Mesendoderm (in vitro differentiated cells): ENCODE results near the gene UBE4A.

Source experiments
- DNase-seq: peaks from one replicate; pipeline ENCODE4 v3.0.0; 2013
- H2AK5ac ChIP-seq: 2 replicates; pipeline ENCODE4 v1.6.1; 2013; ENCODE audit warnings: low read length, inconsistent platforms
- H2BK120ac ChIP-seq: 2 replicates; pipeline ENCODE4 v1.6.1; 2013; ENCODE audit warnings: low read depth, mild to moderate bottlenecking, low read length, moderate library complexity, mixed read lengths
- H2BK15ac ChIP-seq: replicated peaks from 2 replicates; pipeline ENCODE4 v1.6.1; 2013; ENCODE audit warnings: low read depth, mild to moderate bottlenecking, moderate library complexity
- H2BK5ac ChIP-seq: 2 replicates; pipeline ENCODE4 v1.6.1; 2013; ENCODE audit warnings: low read length, inconsistent platforms
- H3K18ac ChIP-seq: 2 replicates; pipeline ENCODE4 v1.6.1; 2013; ENCODE audit warnings: mild to moderate bottlenecking, low read length, mixed read lengths
- H3K23ac ChIP-seq: one replicate; pipeline ENCODE4 v1.6.1; 2013; ENCODE audit warnings: low read length
- H3K27ac ChIP-seq: 2 replicates; pipeline ENCODE4 v1.5.1; 2013; ENCODE audit warnings: low read depth, mild to moderate bottlenecking, inconsistent platforms, low read length, moderate library complexity
- H3K27me3 ChIP-seq: 2 replicates; pipeline ENCODE4 v1.6.1; 2013; ENCODE audit warnings: low read length, control low read depth, mild to moderate bottlenecking, inconsistent platforms; ENCODE audit not compliant: insufficient read depth, poor library complexity
- H3K36me3 ChIP-seq: 2 replicates; pipeline ENCODE4 v1.6.1; 2013; ENCODE audit warnings: low read length, inconsistent platforms; ENCODE audit not compliant: control insufficient read depth, insufficient read depth
- H3K4ac ChIP-seq: one replicate; pipeline ENCODE4 v1.6.1; 2013; ENCODE audit warnings: low read depth, mild to moderate bottlenecking, low read length, moderate library complexity
- H3K4me1 ChIP-seq: 2 replicates; pipeline ENCODE4 v1.6.1; 2013; ENCODE audit warnings: low read depth, low read length, inconsistent platforms; ENCODE audit not compliant: control insufficient read depth
- H3K4me2 ChIP-seq: 2 replicates; pipeline ENCODE4 v1.6.1; 2013; ENCODE audit warnings: low read length
- H3K4me3 ChIP-seq: 2 replicates; pipeline ENCODE4 v1.5.1; 2013; ENCODE audit warnings: mild to moderate bottlenecking, low read length
- H3K56ac ChIP-seq: one replicate; pipeline ENCODE4 v1.6.1; 2013; ENCODE audit warnings: low read length
- H3K79me1 ChIP-seq: 2 replicates; pipeline ENCODE4 v1.6.1; 2013; ENCODE audit warnings: low read length, inconsistent platforms
- H3K79me2 ChIP-seq: 2 replicates; pipeline ENCODE4 v1.6.1; 2013; ENCODE audit warnings: mild to moderate bottlenecking, low read length; ENCODE audit not compliant: control insufficient read depth, insufficient read depth
- H3K9ac ChIP-seq: 2 replicates; pipeline ENCODE4 v1.6.1; 2013; ENCODE audit warnings: low read length, inconsistent platforms
- H4K5ac ChIP-seq: one replicate; pipeline ENCODE4 v1.6.1; 2013; ENCODE audit warnings: low read length
- H4K8ac ChIP-seq: one replicate; pipeline ENCODE4 v1.6.1; 2013; ENCODE audit warnings: low read depth, mild to moderate bottlenecking, control low read depth, low read length, moderate library complexity
- WGBS: extraction: QIAGEN DNeasy Blood & Tissue Kit; methylation state at CpG from one replicate; pipeline ENCODE4 v1.1.7; 2013; ENCODE audit warnings: low lambda C conversion rate, missing lambda C conversion rate; ENCODE audit not compliant: insufficient coverage; ENCODE audit errors: extremely low coverage; 5-methylcytosine and 5-hydroxymethylcytosine counted together

Gene UBE4A

DNA sequence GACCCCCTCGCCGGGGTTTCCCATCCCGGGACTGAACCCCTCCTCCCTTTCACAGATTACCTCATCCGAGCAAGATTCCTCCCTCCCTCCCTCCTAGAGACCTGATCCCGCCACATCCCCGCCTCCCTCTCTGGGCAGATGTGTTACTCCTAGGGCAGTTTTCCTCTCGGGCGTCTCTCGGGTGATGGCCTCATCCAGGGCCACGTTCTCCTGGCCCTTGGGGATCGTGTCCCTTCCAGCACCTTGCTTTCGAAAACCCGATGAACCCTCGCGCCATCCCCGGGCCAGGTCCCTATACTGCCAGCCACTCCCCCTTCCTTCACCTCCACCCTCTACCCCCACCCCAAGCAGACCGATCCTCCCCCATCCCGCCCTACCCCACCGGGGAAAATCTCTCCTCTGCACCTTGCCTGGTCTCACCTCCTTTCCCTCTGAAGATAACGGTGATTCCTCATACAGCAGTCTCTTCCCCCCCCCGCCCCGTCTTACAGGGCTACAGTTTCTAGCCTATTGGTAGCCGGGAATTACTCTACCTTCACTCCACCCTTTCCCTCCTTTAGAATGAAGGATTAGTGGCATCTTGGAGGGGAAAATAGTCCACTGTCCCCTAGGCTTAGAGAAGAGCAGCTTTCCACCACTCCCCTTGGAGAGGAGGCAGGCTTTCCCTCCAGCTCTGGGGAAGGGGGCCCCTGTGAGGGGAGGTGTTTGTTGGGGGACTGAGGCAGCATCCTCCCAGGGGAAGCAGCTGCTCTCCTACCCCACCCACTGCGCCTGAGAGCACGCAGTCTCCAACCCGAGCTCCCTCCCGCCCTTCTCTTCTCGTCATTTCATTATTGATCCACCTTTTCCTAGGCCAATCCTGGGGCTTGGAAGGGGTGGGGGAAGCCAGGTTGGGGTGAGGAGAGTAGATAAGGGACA is 78.1 kb downstream of the UBE4A start:
- H4K5ac ChIP-seq = no peak overlapping the region
- H2BK5ac ChIP-seq = peak overlapping the region; percentile 19
- peaks cover 14% of the 10 kb centered on the region for H3K79me1 ChIP-seq
- H3K9ac ChIP-seq = peak overlapping the region; percentile 96
- no peak overlapping the region for H4K8ac ChIP-seq
- peak overlapping the region; percentile 89 for H3K4me2 ChIP-seq
- H3K23ac ChIP-seq = no peak overlapping the region
- peak overlapping the region; percentile 82 for H3K4me3 ChIP-seq
- no peaks in the 10 kb centered on the region for H3K27me3 ChIP-seq
- peaks cover 6% of the 10 kb centered on the region for H3K4me1 ChIP-seq
- peak overlapping the region; percentile 97 for H3K4ac ChIP-seq
- H3K56ac ChIP-seq = peak overlapping the region; percentile 95
- peak overlapping the region; percentile 33 for H2BK120ac ChIP-seq
- H2BK15ac ChIP-seq = no peak overlapping the region
- H3K27ac ChIP-seq = peak overlapping the region; percentile 89
- no CpG with 5 or more reads among the region's 28 CpGs for WGBS
- no peaks in the 10 kb centered on the region for H3K36me3 ChIP-seq
- H3K79me2 ChIP-seq = peaks cover 53% of the 10 kb centered on the region
- H2AK5ac ChIP-seq = no peak overlapping the region
- DNase-seq = peak; percentile 85
- peak overlapping the region; percentile 96 for H3K18ac ChIP-seq

GRCh38 chr11:118438314-118438931 is 79.0 kb downstream of the UBE4A start:
- DNase-seq = peak; percentile 90
- no peak overlapping the region for H4K8ac ChIP-seq

DNA sequence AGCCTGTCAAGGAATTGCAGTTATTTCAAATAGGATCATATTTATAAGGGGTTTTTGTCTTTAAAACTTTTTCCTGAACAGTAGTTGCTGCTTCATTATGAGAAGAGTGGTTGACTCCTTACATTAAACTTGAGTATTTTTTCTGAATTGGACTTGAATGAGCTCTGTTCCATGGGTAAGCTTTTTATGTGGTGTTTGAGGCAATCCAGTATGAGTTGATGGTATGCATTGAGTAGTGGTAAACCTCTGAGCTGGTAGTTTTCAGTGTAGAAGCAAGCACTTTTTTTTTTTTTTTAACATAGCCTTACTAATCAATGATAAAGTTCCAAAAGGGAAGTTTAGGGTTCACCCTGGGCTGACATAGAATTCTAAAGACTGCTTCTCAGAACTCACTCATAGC is 80.2 kb downstream of the UBE4A start:
- Histone ChIP-seq H2BK120ac (no peak overlapping the region), H3K27ac (no peak overlapping the region), H3K9ac (no peak overlapping the region), H3K36me3 (no peaks in the 10 kb centered on the region), H3K79me2 (peaks cover 71% of the 10 kb centered on the region), H3K4ac (no peak overlapping the region), H2BK5ac (no peak overlapping the region), H3K18ac (no peak overlapping the region), H4K5ac (no peak overlapping the region), H3K79me1 (peaks cover 14% of the 10 kb centered on the region), H2BK15ac (no peak overlapping the region), H3K23ac (no peak overlapping the region), H3K27me3 (no peaks in the 10 kb centered on the region), H3K4me3 (no peak overlapping the region), H4K8ac (no peak overlapping the region), H3K4me1 (peaks cover 6% of the 10 kb centered on the region), H2AK5ac (no peak overlapping the region), H3K4me2 (no peak overlapping the region), H3K56ac (no peak overlapping the region)
- no peak for DNase-seq

More at GRCh38 chr11:118438314-118438931, 79.0 kb downstream of the UBE4A start:
- Histone ChIP-seq H3K79me2 (peaks cover 62% of the 10 kb centered on the region), H2AK5ac (no peak overlapping the region), H3K27ac (no peak overlapping the region), H3K4me2 (peak overlapping the region; percentile 89), H3K23ac (no peak overlapping the region), H3K4me1 (peaks cover 6% of the 10 kb centered on the region), H2BK5ac (no peak overlapping the region), H3K4me3 (peak overlapping the region; percentile 82), H2BK15ac (no peak overlapping the region), H4K5ac (no peak overlapping the region), H3K9ac (peak overlapping the region; percentile 96), H3K4ac (no peak overlapping the region), H3K79me1 (peaks cover 14% of the 10 kb centered on the region), H2BK120ac (no peak overlapping the region), H3K56ac (peak overlapping the region; percentile 95), H3K27me3 (no peaks in the 10 kb centered on the region), H3K36me3 (no peaks in the 10 kb centered on the region), H3K18ac (no peak overlapping the region)
- no CpG with 5 or more reads among the region's 14 CpGs for WGBS

DNA sequence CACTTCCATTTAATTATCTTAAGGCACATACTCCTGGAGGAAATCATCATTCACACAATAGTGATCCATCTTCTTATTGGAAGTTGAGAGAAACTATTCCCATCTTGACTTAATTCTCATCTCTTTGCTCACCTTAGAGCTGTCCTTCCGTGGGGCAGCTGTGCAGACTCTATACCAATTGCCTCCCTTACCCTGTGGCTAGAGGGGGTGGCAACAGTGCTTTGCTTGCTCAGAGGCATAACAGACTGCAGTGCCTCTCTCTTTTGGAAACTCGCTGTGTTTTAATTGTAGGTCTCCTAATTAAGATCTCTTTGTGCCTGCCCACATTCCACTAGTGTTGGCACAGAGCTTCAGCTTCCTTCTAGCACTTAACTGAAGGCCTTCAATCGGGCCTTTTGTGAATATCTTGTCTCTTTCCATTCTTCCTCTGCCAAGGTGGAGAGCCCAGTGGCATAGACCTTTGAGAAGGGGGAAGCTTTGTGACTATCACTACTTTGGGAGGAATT is 82.4 kb downstream of the UBE4A start:
- H3K4me2 ChIP-seq = no peak overlapping the region
- H2BK120ac ChIP-seq = no peak overlapping the region
- no peaks in the 10 kb centered on the region for H3K27me3 ChIP-seq
- peaks cover 89% of the 10 kb centered on the region for H3K79me2 ChIP-seq
- H3K79me1 ChIP-seq = peaks cover 18% of the 10 kb centered on the region
- peak; percentile 36 for DNase-seq
- H2BK15ac ChIP-seq = no peak overlapping the region
- H4K8ac ChIP-seq = no peak overlapping the region
- no peak overlapping the region for H3K23ac ChIP-seq
- H2BK5ac ChIP-seq = no peak overlapping the region
- peaks cover 6% of the 10 kb centered on the region for H3K4me1 ChIP-seq
- H2AK5ac ChIP-seq = no peak overlapping the region
- H3K4me3 ChIP-seq = no peak overlapping the region
- H3K56ac ChIP-seq = no peak overlapping the region
- H3K36me3 ChIP-seq = no peaks in the 10 kb centered on the region
- no peak overlapping the region for H3K18ac ChIP-seq
- H3K27ac ChIP-seq = no peak overlapping the region
- H3K4ac ChIP-seq = no peak overlapping the region
- H3K9ac ChIP-seq = peak overlapping the region; percentile 5
- no peak overlapping the region for H4K5ac ChIP-seq
- WGBS = no CpG with 5 or more reads among the region's 3 CpGs

GRCh38 chr11:118442301-118442700 is 82.9 kb downstream of the UBE4A start:
- H2BK15ac ChIP-seq = no peak overlapping the region
- no peaks in the 10 kb centered on the region for H3K36me3 ChIP-seq
- no CpG with 5 or more reads among the region's 3 CpGs for WGBS
- no peak overlapping the region for H2BK120ac ChIP-seq
- H4K5ac ChIP-seq = no peak overlapping the region
- no peak overlapping the region for H2AK5ac ChIP-seq
- H3K4me3 ChIP-seq = no peak overlapping the region
- H2BK5ac ChIP-seq = no peak overlapping the region
- H3K79me2 ChIP-seq = peaks cover 86% of the 10 kb centered on the region
- DNase-seq = no peak
- no peaks in the 10 kb centered on the region for H3K27me3 ChIP-seq
- H3K9ac ChIP-seq = no peak overlapping the region
- no peak overlapping the region for H3K4ac ChIP-seq
- H4K8ac ChIP-seq = no peak overlapping the region
- H3K4me1 ChIP-seq = peaks cover 6% of the 10 kb centered on the region
- H3K4me2 ChIP-seq = no peak overlapping the region
- H3K56ac ChIP-seq = no peak overlapping the region
- H3K79me1 ChIP-seq = peaks cover 18% of the 10 kb centered on the region
- no peak overlapping the region for H3K23ac ChIP-seq
- H3K18ac ChIP-seq = no peak overlapping the region
- no peak overlapping the region for H3K27ac ChIP-seq
